Pons (tissue), 1 donor: Measurements from ENCODE around the gene PCNA.

Experiments
- DNase-seq: peaks from one replicate; pipeline ENCODE4 v3.0.0-alpha.2; 2016; ENCODE audit warnings: low spot score

PCNA gene

DNA sequence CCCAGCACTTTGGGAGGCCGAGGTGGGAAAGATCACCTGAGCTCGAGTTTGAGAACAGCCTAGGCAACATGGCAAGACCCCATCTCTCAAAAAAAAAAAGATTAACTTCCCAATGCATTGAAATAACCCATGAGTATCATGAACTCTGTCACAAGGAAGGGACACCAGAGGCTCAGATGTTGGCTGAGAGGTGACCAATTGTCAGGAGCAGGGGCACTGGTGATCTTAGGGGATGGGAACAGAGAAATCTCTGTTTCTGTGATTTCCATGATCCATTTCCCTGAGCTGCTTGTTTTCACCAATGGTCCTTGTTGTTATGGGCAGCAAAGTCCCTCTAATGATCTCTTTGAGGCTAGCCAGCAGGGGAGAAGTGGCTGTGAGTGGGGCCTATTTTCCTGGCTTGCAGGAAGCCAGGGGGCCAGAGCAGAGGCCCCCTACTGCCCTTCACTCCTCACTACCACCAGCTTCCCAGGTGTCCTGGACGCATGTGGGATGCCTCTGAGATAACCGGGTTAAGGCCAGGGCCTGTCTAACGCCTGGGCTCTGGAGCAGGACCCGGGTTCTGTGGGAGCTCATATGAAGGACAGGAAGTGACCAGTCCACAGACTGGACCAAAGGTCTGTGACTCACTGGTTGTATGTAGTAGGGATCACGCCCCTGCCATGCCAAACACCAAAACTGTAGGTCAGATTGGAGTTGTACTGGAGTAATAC is 54.4 kb downstream of the PCNA start:
- DNase-seq = no peak
